GM21423 (cell line): ENCODE results near the gene TOLLIP.

Source experiments
- ATAC-seq: cut with Tn5 transposase; IDR thresholded peaks from one replicate; pipeline ENCODE4 v1.9.1; 2021; ENCODE audit warnings: mild to moderate bottlenecking, moderate library complexity; ENCODE audit not compliant: unreplicated experiment

Gene TOLLIP

GRCh38 chr11:1300121-1300520 is 9.3 kb downstream of the TOLLIP start:
- ATAC-seq, result no peak

- no peak for ATAC-seq
Measured at GRCh38 chr11:1299621-1300020, 9.8 kb downstream of the TOLLIP start.

GRCh38 chr11:1298695-1299492 is 10.5 kb downstream of the TOLLIP start:
- no peak for ATAC-seq

GRCh38 chr11:1297576-1298473 is 11.6 kb downstream of the TOLLIP start:
- no peak for ATAC-seq

- no peak for ATAC-seq
Measured at GRCh38 chr11:1297011-1297575, 12.3 kb downstream of the TOLLIP start.

- no peak for ATAC-seq
Measured at GRCh38 chr11:1296287-1296686, 13.1 kb downstream of the TOLLIP start.

- ATAC-seq, result no peak
Measured at GRCh38 chr11:1295591-1295990, 13.8 kb downstream of the TOLLIP start.

- ATAC-seq, result no peak
Measured at GRCh38 chr11:1295086-1295485, 14.3 kb downstream of the TOLLIP start.

GRCh38 chr11:1293619-1294015 is 15.8 kb downstream of the TOLLIP start:
- ATAC-seq, result no peak

- no peak for ATAC-seq
Measured at GRCh38 chr11:1292644-1293618, 16.5 kb downstream of the TOLLIP start.

- ATAC-seq, result no peak
Measured at GRCh38 chr11:1292018-1292643, 17.3 kb downstream of the TOLLIP start.

GRCh38 chr11:1291295-1292017 is 18.0 kb downstream of the TOLLIP start:
- no peak for ATAC-seq

GRCh38 chr11:1290052-1291040 is 19.1 kb downstream of the TOLLIP start:
- no peak for ATAC-seq

GRCh38 chr11:1289211-1289935 is 20.1 kb downstream of the TOLLIP start:
- ATAC-seq, result no peak

- no peak for ATAC-seq
Measured at GRCh38 chr11:1288426-1289151, 20.8 kb downstream of the TOLLIP start.

GRCh38 chr11:1287928-1288327 is 21.5 kb downstream of the TOLLIP start:
- no peak for ATAC-seq

- no peak for ATAC-seq
Measured at GRCh38 chr11:1285876-1286275, 23.6 kb downstream of the TOLLIP start.
